Panc1 (cell line): ENCODE results near the gene CXCR1. TPM values are rescaled to one million over a fixed set of nuclear protein-coding genes. Genes with fewer than 3 reads are reported as not detected.

ENCODE experiments used
- ATAC-seq: fragments of 200-7000 bp; cut with Tn5 transposase; 2 replicates; pipeline ENCODE4 v1.9.1; 2020; ENCODE audit warnings: mild to moderate bottlenecking, moderate library complexity
- BruUV-seq: library from RNA; stranded (reverse); fragments of 400-500 nt; replicated peaks from 2 replicates; lab custom pipeline; 2021; lab: Mats Ljungman, UMichigan
- CTCF ChIA-PET: fragments of 300-600 bp; sonication (Branson Sonifier 250); formaldehyde crosslinking; loops from one replicate; lab custom pipeline; 2022; ENCODE audit warnings: antibody characterized with exemption; lab: Charles Lee
- POLR2A ChIA-PET: fragments of 300-600 bp; sonication (Branson Sonifier 250); formaldehyde crosslinking; loops from one replicate; lab custom pipeline; 2022; ENCODE audit warnings: antibody characterized with exemption; lab: Charles Lee
- DNase-seq: peaks from one replicate; pipeline ENCODE4 v3.0.0-alpha.2; 2010; ENCODE audit warnings: low read depth, low spot score
- H3K27ac ChIP-seq: 2 replicates; pipeline ENCODE4 v1.5.1; 2011; ENCODE audit warnings: mild to moderate bottlenecking, low read length, inconsistent platforms
- H3K27me3 ChIP-seq: fragments of 200-500 bp; sonication (Bioruptor generic); 2 replicates; pipeline ENCODE4 v1.6.0; 2014; ENCODE audit warnings: low read length, inconsistent platforms; ENCODE audit not compliant: control insufficient read depth, insufficient read depth
- H3K36me3 ChIP-seq: fragments of 200-500 bp; sonication (Bioruptor generic); 2 replicates; pipeline ENCODE4 v1.5.1; 2014; ENCODE audit warnings: inconsistent platforms, mild to moderate bottlenecking, low read length, moderate library complexity; ENCODE audit not compliant: control insufficient read depth, insufficient read depth
- H3K4me1 ChIP-seq: 2 replicates; pipeline ENCODE4 v1.5.1; 2011; ENCODE audit warnings: inconsistent platforms, mild to moderate bottlenecking, low read length, moderate library complexity; ENCODE audit not compliant: control insufficient read depth, insufficient read depth
- H3K4me3 ChIP-seq, 2 experiments: 2 replicates each; pipeline ENCODE4 v1.5.1; 2011 to 2012; ENCODE audit warnings: low read depth in 2 of 2, low read length in 2 of 2, mild to moderate bottlenecking in 2 of 2, inconsistent platforms in 1 of 2, moderate library complexity in 1 of 2
- H3K9me3 ChIP-seq: fragments of 200-500 bp; sonication (Bioruptor generic); 2 replicates; pipeline ENCODE4 v1.5.1; 2014; ENCODE audit warnings: low read depth, mild to moderate bottlenecking, inconsistent platforms, low read length, moderate library complexity; ENCODE audit not compliant: control insufficient read depth, insufficient read depth
- CTCF ChIP-seq: fragments of 450-650 bp; IDR thresholded peaks from 2 replicates; pipeline ENCODE4 v1.5.1; 2017; ENCODE audit warnings: mild to moderate bottlenecking
- POLR2AphosphoS5 ChIP-seq: IDR thresholded peaks from 2 replicates; pipeline ENCODE4 v1.6.1; 2012; ENCODE audit warnings: mild to moderate bottlenecking, low read depth, low read length, moderate library complexity
- REST ChIP-seq, 2 experiments: IDR thresholded peaks; 2 replicates each; pipeline ENCODE4 v1.6.1; 2011 to 2012; ENCODE audit warnings: low read depth in 2 of 2, control low read depth in 1 of 2, low read length in 1 of 2, mild to moderate bottlenecking in 1 of 2, moderate library complexity in 1 of 2; ENCODE audit not compliant: insufficient read depth in 1 of 2
- SIN3A ChIP-seq: IDR thresholded peaks from 2 replicates; pipeline ENCODE4 v1.6.1; 2012; ENCODE audit warnings: low read depth, mild to moderate bottlenecking, low read length, moderate library complexity, borderline replicate concordance; ENCODE audit not compliant: insufficient read depth
- TCF7L2 ChIP-seq: IDR thresholded peaks from 2 replicates; pipeline ENCODE4 v1.6.1; 2011; ENCODE audit warnings: mild to moderate bottlenecking, low read depth, low read length, inconsistent platforms
- in situ Hi-C: cut with HindIII; loops from 2 replicates; pipeline ENCODE4 v1.10.0; 2016; ENCODE audit warnings: low sequenced_read_pairs, low pct_unique_long_range_greater_than_20kb
- intact Hi-C: fragments of 100-400 bp; cut with micrococcal nuclease; formaldehyde crosslinking; loops from one replicate; pipeline ENCODE4 v1.10.0; 2022; ENCODE audit not compliant: unreplicated experiment
- total RNA-seq: library from RNA; stranded (reverse); gene quantifications from one replicate; pipeline ENCODE4 v1.2.1, GENCODE V29; 2021; ENCODE audit not compliant: unreplicated experiment

Gene CXCR1
- total RNA-seq, 1 experiment from 2014 or later = not detected

- DNase-seq (peak; percentile 8), ATAC-seq (peak; percentile 83)
- in situ Hi-C loops = no loop called here
- BruUV-seq = no TSS peak
- TF ChIP-seq CTCF (peak; percentile 86), SIN3A (no peak)
- H3K27me3 ChIP-seq = peaks cover 5% of the 10 kb centered on the region; the same call in 1 of the 2 replicates
- H3K9me3 ChIP-seq = no peaks in the 10 kb centered on the region
- H3K4me1 ChIP-seq = no peaks in the 10 kb centered on the region
- no peak overlapping the region for H3K4me3 ChIP-seq
- ChIA-PET CTCF (interaction anchor here (0.9 kb wide), 1 partner anchor 43 kb away, joined by 3 read pairs; the partner anchor contains the start of gene CXCR2), POLR2A (no interaction called here)
- no peak overlapping the region for H3K27ac ChIP-seq
- H3K36me3 ChIP-seq = no peaks in the 10 kb centered on the region
- intact Hi-C loops = no loop called here
Observed at GRCh38 chr2:218168635-218169462, 2.1 kb upstream of the CXCR1 start.

- ChIA-PET CTCF (interaction anchor here (0.9 kb wide), 1 partner anchor 43 kb away, joined by 3 read pairs; the partner anchor contains the start of gene CXCR2), POLR2A (no interaction called here)
- DNase-seq (no peak), ATAC-seq (no peak)
- H3K27me3 ChIP-seq = peaks cover 5% of the 10 kb centered on the region; the same call in 1 of the 2 replicates
- no peak overlapping the region for H3K27ac ChIP-seq
- in situ Hi-C loops = no loop called here
- no peaks in the 10 kb centered on the region for H3K9me3 ChIP-seq
- no peaks in the 10 kb centered on the region for H3K36me3 ChIP-seq
- no TSS peak for BruUV-seq
- intact Hi-C loops = no loop called here
- no peak overlapping the region for H3K4me3 ChIP-seq
- H3K4me1 ChIP-seq = no peaks in the 10 kb centered on the region
- TF ChIP-seq CTCF (no peak), SIN3A (no peak), POLR2AphosphoS5 (no peak), TCF7L2 (no peak), REST (IDR thresholded peaks at IDR 0.05; ENCODE audit: insufficient read depth in 1 of 2, low read depth in 2 of 2, low read length in 1 of 2) (no peak)
Observed at GRCh38 chr2:218168016-218168415, 1.3 kb upstream of the CXCR1 start.
